IMR-90 (cell line): Measurements from ENCODE around the gene C10orf120. TPM values are rescaled to one million over a fixed set of nuclear protein-coding genes. Genes with fewer than 3 reads are reported as not detected.

ENCODE experiments used
- ATAC-seq: fragments of 200-7000 bp; cut with Tn5 transposase; 2 replicates; pipeline ENCODE4 v1.9.1; 2020; ENCODE audit warnings: low read depth, mild to moderate bottlenecking, moderate library complexity
- BruUV-seq: library from RNA; stranded (reverse); fragments of 400-500 nt; replicated peaks from 2 replicates; lab custom pipeline; 2021; lab: Mats Ljungman, UMichigan
- CTCF ChIA-PET: fragments of 300-600 bp; formaldehyde crosslinking; extraction: SDS; loops from one replicate; lab custom pipeline; 2021; ENCODE audit warnings: antibody characterized with exemption; lab: Yijun Ruan, JAX
- POLR2A ChIA-PET: fragments of 300-600 bp; sonication (Branson Sonifier 250); formaldehyde crosslinking; loops from one replicate; lab custom pipeline; 2022; ENCODE audit warnings: antibody characterized with exemption; ENCODE audit not compliant: unreplicated experiment; lab: Charles Lee
- DNase-seq: peaks from one replicate; pipeline ENCODE4 v3.0.0; 2013
- H2AFZ ChIP-seq: replicated peaks from 2 replicates; pipeline ENCODE3; 2013; ENCODE audit warnings: low read length, mild to moderate bottlenecking; ENCODE audit not compliant: poor library complexity
- H2AK5ac ChIP-seq: 2 replicates; pipeline ENCODE4 v1.6.1; 2013; ENCODE audit warnings: low read depth, low read length, inconsistent platforms
- H2AK9ac ChIP-seq: replicated peaks from 2 replicates; pipeline ENCODE3; 2013; ENCODE audit warnings: mild to moderate bottlenecking, low read depth, low read length, moderate library complexity; ENCODE audit not compliant: poor library complexity
- H2BK120ac ChIP-seq: 2 replicates; pipeline ENCODE4 v1.6.1; 2013; ENCODE audit warnings: low read depth, low read length, inconsistent platforms
- H2BK15ac ChIP-seq: 3 replicates; pipeline ENCODE4 v1.6.1; 2013; ENCODE audit warnings: low read depth, low read length, inconsistent platforms
- H2BK20ac ChIP-seq: 2 replicates; pipeline ENCODE4 v1.6.1; 2013; ENCODE audit warnings: low read depth, mild to moderate bottlenecking, inconsistent platforms, low read length, moderate library complexity
- H2BK5ac ChIP-seq: 2 replicates; pipeline ENCODE4 v1.6.1; 2013; ENCODE audit warnings: mild to moderate bottlenecking, low read depth, low read length, inconsistent platforms; ENCODE audit not compliant: poor library complexity, severe bottlenecking
- H3K14ac ChIP-seq: replicated peaks from 2 replicates; pipeline ENCODE4 v1.6.1; 2013; ENCODE audit warnings: low read depth, low read length, inconsistent platforms
- H3K18ac ChIP-seq: 2 replicates; pipeline ENCODE4 v1.6.1; 2013; ENCODE audit warnings: low read depth, low read length, control low read depth
- H3K23ac ChIP-seq: 2 replicates; pipeline ENCODE4 v1.6.1; 2013; ENCODE audit warnings: low read depth, low read length, inconsistent platforms
- H3K27ac ChIP-seq: 2 replicates; pipeline ENCODE4 v1.5.1; 2013; ENCODE audit warnings: mild to moderate bottlenecking, control low read depth, low read length; ENCODE audit not compliant: insufficient read depth
- H3K27me3 ChIP-seq: 2 replicates; pipeline ENCODE4 v1.6.1; 2013; ENCODE audit warnings: low read length; ENCODE audit not compliant: control insufficient read depth, insufficient read depth
- H3K36me3 ChIP-seq: 2 replicates; pipeline ENCODE4 v1.6.1; 2013; ENCODE audit warnings: low read length, mixed read lengths; ENCODE audit not compliant: control insufficient read depth, insufficient read depth
- H3K4ac ChIP-seq: 2 replicates; pipeline ENCODE4 v1.6.1; 2013; ENCODE audit warnings: low read depth, low read length, inconsistent platforms
- H3K4me1 ChIP-seq: 2 replicates; pipeline ENCODE4 v1.6.1; 2013; ENCODE audit warnings: low read length, mixed read lengths; ENCODE audit not compliant: control insufficient read depth, insufficient read depth
- H3K4me2 ChIP-seq: 2 replicates; pipeline ENCODE4 v1.6.1; 2013; ENCODE audit warnings: low read depth, mild to moderate bottlenecking, control low read depth, low read length, moderate library complexity
- H3K4me3 ChIP-seq: 2 replicates; pipeline ENCODE4 v1.5.1; 2013; ENCODE audit warnings: low read depth, mild to moderate bottlenecking, control low read depth, low read length, moderate library complexity; ENCODE audit not compliant: insufficient read depth
- H3K56ac ChIP-seq: 2 replicates; pipeline ENCODE4 v1.6.1; 2013; ENCODE audit warnings: low read length, inconsistent platforms; ENCODE audit not compliant: insufficient read depth; ENCODE audit errors: extremely low read depth
- H3K79me1 ChIP-seq, 2 experiments: 2 replicates each; pipeline ENCODE4 v1.6.1; 2013; ENCODE audit warnings: low read length in 2 of 2, inconsistent platforms in 1 of 2, low read depth in 1 of 2
- H3K9ac ChIP-seq: 2 replicates; pipeline ENCODE4 v1.6.1; 2013; ENCODE audit warnings: low read depth, low read length, control low read depth
- H3K9me1 ChIP-seq: 2 replicates; pipeline ENCODE4 v1.6.1; 2013; ENCODE audit warnings: low read length, inconsistent platforms; ENCODE audit not compliant: insufficient read depth
- H3K9me3 ChIP-seq: 2 replicates; pipeline ENCODE4 v1.6.1; 2013; ENCODE audit warnings: low read length; ENCODE audit not compliant: control insufficient read depth, insufficient read depth
- H4K20me1 ChIP-seq: 2 replicates; pipeline ENCODE4 v1.6.1; 2013; ENCODE audit warnings: low read length, inconsistent platforms; ENCODE audit not compliant: insufficient read depth
- H4K5ac ChIP-seq: 2 replicates; pipeline ENCODE4 v1.6.1; 2013; ENCODE audit warnings: mild to moderate bottlenecking, low read depth, low read length, control low read depth
- H4K8ac ChIP-seq, 2 experiments: 2 replicates each; pipeline ENCODE4 v1.6.1; 2013; ENCODE audit warnings: low read depth in 2 of 2, low read length in 2 of 2, control low read depth in 1 of 2, inconsistent platforms in 1 of 2
- H4K91ac ChIP-seq: 2 replicates; pipeline ENCODE4 v1.6.1; 2013; ENCODE audit warnings: low read depth, low read length, inconsistent platforms; ENCODE audit not compliant: insufficient read depth
- ELK1 ChIP-seq: fragments of 150-350 bp; IDR thresholded peaks from 2 replicates; pipeline ENCODE4 v1.6.1; 2016; ENCODE audit warnings: low read depth, mild to moderate bottlenecking, low read length, moderate library complexity, borderline replicate concordance
- FOS ChIP-seq: fragments of 150-350 bp; IDR thresholded peaks from 2 replicates; pipeline ENCODE4 v1.6.1; 2016; ENCODE audit warnings: low read depth, low read length
- MAFK ChIP-seq: IDR thresholded peaks from 2 replicates; pipeline ENCODE4 v1.6.1; 2012; ENCODE audit warnings: low read depth, low read length, improper control_type of control experiment
- RAD21 ChIP-seq: IDR thresholded peaks from 2 replicates; pipeline ENCODE4 v1.6.1; 2012; ENCODE audit warnings: low read length, improper control_type of control experiment
- RCOR1 ChIP-seq: IDR thresholded peaks from 2 replicates; pipeline ENCODE4 v1.6.1; 2012; ENCODE audit warnings: mild to moderate bottlenecking, low read length, improper control_type of control experiment; ENCODE audit not compliant: insufficient replicate concordance
- USF2 ChIP-seq: fragments of 150-350 bp; IDR thresholded peaks from 2 replicates; pipeline ENCODE4 v1.6.1; 2017; ENCODE audit warnings: mild to moderate bottlenecking, antibody characterized with exemption, low read length, low read depth
- WGBS, 2 experiments: methylation state at CpG; one replicate each; pipeline versions ENCODE4 v1.1.5 to v1.1.7; 2013; ENCODE audit warnings: missing lambda C conversion rate in 2 of 2; ENCODE audit not compliant: insufficient read length in 1 of 2; ENCODE audit errors: extremely low coverage in 2 of 2; 5-methylcytosine and 5-hydroxymethylcytosine counted together
- dilution Hi-C: fragments of 300-500 bp; cut with HindIII; formaldehyde crosslinking; loops from one replicate; pipeline ENCODE4 v1.14.3; 2018; ENCODE audit warnings: low sequenced_read_pairs; ENCODE audit not compliant: unreplicated experiment
- in situ Hi-C: fragments of 300-500 bp; cut with MboI; formaldehyde crosslinking; loops from 3 replicates; pipeline ENCODE4 v1.14.3; 2019; ENCODE audit warnings: low sequenced_read_pairs, inconsistent platforms, mixed read lengths
- intact Hi-C: fragments of 100-400 bp; cut with micrococcal nuclease; formaldehyde crosslinking; loops from 2 replicates; pipeline ENCODE4 v1.10.0; 2022
- polyA plus RNA-seq, 3 experiments: library from polyadenylated mRNA; depleted of rRNA; stranded (reverse); fragments of >200 nt; gene quantifications; 2 replicates each; pipeline ENCODE4 v1.2.3, GENCODE V29; 2012; ENCODE audit warnings: low replicate concordance in 1 of 3
- total RNA-seq: library from RNA; depleted of rRNA; stranded (reverse); fragments of >200 nt; gene quantifications from 2 replicates; pipeline ENCODE4 v1.2.3, GENCODE V29; 2012

C10orf120 gene
- total and polyA plus RNA-seq, 2 of the 4 experiments (the other 2 are of a cell fraction) = not detected

- Histone ChIP-seq H4K91ac (no peak overlapping the region), H4K20me1 (no peaks in the 10 kb centered on the region), H2BK15ac (no peak overlapping the region), H3K4me1 (no peaks in the 10 kb centered on the region), H3K36me3 (no peaks in the 10 kb centered on the region), H2BK20ac (no peak overlapping the region), H3K9me1 (no peaks in the 10 kb centered on the region), H3K14ac (no peak overlapping the region), H4K8ac (no peak overlapping the region), H2BK5ac (no peak overlapping the region), H4K5ac (no peak overlapping the region), H3K9ac (no peak overlapping the region), H3K4ac (no peak overlapping the region), H2AK5ac (no peak overlapping the region), H3K56ac (no peak overlapping the region), H3K23ac (no peak overlapping the region), H3K4me2 (no peak overlapping the region), H3K4me3 (no peak overlapping the region), H3K18ac (no peak overlapping the region), H3K27ac (no peak overlapping the region), H2AFZ (no peak overlapping the region), H2BK120ac (no peak overlapping the region), H3K27me3 (no peaks in the 10 kb centered on the region), H3K79me1 (no peaks in the 10 kb centered on the region), H2AK9ac (no peak overlapping the region), H3K9me3 (no peaks in the 10 kb centered on the region)
- no peak for DNase-seq
- ChIA-PET POLR2A (no interaction called here), CTCF (no interaction called here)
- no peak for ATAC-seq
- TF ChIP-seq RAD21 (no peak), MAFK (no peak), ELK1 (no peak), FOS (no peak), RCOR1 (no peak), USF2 (no peak)
- intact Hi-C loops (no loop called here), in situ Hi-C loops (no loop called here), dilution Hi-C loops (no loop called here)
- WGBS, 2 experiments = no CpG with 5 or more reads among the region's 2 CpGs
- BruUV-seq = no TSS peak
These were observed 44.6 kb upstream of the C10orf120 start for GRCh38 chr10:122744257-122744656.
